ENCODE measurements around the gene SLC51B. TPM values are rescaled to one million over a fixed set of nuclear protein-coding genes. Genes with fewer than 3 reads are reported as not detected.
"Not testable (repeated sequence)": the region's sequence is repeated elsewhere in the genome, so short reads cannot be mapped to it uniquely, and the experiment has no call there.

The SLC51B gene
- total and polyA plus RNA-seq, 2 experiments from 2014 or later: 6.5 to 8.6 TPM

DNA sequence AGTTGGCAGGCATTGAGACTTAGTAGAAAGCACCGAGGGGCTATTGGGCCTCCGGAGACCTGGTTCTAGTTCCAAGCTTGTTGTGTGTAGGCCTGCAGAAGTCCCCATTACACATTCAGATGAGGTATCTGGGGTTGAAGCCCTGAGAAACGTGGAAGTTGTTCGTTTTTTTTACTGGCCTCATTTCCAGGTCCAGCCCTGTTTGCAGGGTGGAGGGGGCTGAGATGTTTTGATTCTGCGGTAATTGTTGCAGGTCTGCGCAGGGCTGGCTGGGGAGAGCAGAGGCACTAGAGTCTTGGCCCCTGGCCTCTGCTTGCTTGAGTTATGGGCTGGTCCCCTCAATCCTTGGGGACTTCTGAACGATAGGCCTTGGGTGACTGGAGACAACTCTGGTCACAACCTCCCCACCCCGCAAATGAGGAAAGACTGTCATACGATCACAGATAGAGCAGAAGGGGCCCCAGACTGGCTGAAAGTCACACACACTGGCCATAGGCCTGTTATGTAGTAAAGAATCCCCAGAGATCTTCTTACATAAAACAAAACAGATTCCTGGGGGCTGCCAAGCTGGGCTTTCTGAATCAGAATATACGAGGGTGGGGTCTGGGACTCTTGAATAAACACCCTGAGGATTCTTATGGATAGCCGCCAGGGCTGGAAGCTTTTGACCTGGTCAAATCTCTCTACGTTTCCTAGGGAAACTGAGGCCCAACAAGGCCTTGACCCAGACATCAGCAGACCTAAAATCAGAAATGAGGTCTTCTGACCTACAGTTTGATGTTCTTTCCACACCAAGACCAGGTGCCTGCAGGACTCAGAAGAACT lies 47.0 kb downstream of the SLC51B start:
- peaks cover 54% of the 10 kb centered on the region for H3K4me1 ChIP-seq (ENCODE audit: insufficient read depth)
- H3K4me2 ChIP-seq: no peak overlapping the region

DNA sequence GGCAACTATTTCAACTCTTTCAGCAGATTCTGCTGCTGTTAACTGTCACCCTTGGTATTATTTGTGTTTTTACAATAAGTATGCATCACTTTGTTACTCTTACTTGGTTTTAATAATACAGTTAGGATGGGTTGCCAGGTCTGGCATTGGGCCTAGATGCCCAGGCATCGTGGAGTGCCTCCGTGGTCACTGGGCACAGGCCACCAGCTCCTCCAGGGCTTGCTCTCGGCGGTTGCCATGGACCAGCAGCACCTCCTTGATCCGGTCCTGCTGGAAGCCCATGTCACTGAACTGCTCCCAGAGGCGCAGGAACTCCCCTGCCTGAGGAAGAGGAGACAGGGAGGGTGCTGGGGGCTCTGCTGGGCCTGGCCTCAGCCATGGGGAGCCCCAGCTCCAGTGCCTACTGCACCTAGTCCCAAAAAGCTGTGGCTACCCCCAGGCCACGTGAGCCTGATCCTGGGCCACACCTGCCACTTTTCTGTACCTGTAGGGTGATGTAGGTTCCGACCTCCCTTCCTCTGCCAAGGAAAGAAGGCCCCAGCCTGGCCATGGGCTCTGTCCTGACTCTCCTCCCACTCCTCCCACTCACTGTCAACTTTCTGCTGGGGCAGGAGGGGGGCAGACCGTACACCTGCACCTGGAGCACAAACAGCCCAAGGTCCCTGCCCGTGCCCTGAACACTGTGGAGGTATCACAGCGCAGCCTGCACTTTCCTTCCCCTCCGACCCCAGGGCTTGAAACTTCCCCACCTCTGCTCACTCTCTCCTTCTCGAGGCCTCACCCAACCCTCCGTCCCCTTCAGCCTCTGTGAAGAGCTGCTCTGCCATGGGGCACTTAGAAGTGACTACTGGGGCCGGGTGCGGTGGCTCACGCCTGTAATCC lies 48.0 kb downstream of the SLC51B start:
- 94% methylated on average over 17 of the region's 17 CpGs for WGBS (ENCODE audit: low lambda C conversion rate, missing lambda C conversion rate)

More for the DNA sequence above, 47.0 kb downstream of the SLC51B start:
- no peaks in the 10 kb centered on the region for H3K9me3 ChIP-seq (ENCODE audit: low read depth)
- H3K27me3 ChIP-seq: no peaks in the 10 kb centered on the region
- H3K4me3 ChIP-seq: no peak overlapping the region
- H4K20me1 ChIP-seq (ENCODE audit: insufficient read depth, poor library complexity, severe bottlenecking): no peaks in the 10 kb centered on the region
- H3K27ac ChIP-seq: peak overlapping the region; percentile 31
- H2AFZ ChIP-seq: no peak overlapping the region
- TF ChIP-seq, protein P1, sequence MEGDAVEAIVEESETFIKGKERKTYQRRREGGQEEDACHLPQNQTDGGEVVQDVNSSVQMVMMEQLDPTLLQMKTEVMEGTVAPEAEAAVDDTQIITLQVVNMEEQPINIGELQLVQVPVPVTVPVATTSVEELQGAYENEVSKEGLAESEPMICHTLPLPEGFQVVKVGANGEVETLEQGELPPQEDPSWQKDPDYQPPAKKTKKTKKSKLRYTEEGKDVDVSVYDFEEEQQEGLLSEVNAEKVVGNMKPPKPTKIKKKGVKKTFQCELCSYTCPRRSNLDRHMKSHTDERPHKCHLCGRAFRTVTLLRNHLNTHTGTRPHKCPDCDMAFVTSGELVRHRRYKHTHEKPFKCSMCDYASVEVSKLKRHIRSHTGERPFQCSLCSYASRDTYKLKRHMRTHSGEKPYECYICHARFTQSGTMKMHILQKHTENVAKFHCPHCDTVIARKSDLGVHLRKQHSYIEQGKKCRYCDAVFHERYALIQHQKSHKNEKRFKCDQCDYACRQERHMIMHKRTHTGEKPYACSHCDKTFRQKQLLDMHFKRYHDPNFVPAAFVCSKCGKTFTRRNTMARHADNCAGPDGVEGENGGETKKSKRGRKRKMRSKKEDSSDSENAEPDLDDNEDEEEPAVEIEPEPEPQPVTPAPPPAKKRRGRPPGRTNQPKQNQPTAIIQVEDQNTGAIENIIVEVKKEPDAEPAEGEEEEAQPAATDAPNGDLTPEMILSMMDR (IDR thresholded peaks at IDR 0.05; ENCODE audit: poor library complexity): no peak
- TF ChIP-seq EZH2phosphoT487 (IDR thresholded peaks at IDR 0.05; ENCODE audit: low read depth, severe bottlenecking, unreplicated experiment): no peak
- TF ChIP-seq EZH2 (IDR thresholded peaks at IDR 0.05; ENCODE audit: borderline replicate concordance): no peak
- H3K9me2 ChIP-seq (replicated peaks; ENCODE audit: insufficient read depth): no peaks in the 10 kb centered on the region
- 83% methylated on average over 12 of the region's 12 CpGs for WGBS (ENCODE audit: low lambda C conversion rate, missing lambda C conversion rate)
- H3K79me2 ChIP-seq: no peaks in the 10 kb centered on the region
- no peak for DNase-seq (ENCODE audit: low spot score)
- no peaks in the 10 kb centered on the region for H3K36me3 ChIP-seq (replicated peaks; ENCODE audit: insufficient read depth, low read depth)

DNA sequence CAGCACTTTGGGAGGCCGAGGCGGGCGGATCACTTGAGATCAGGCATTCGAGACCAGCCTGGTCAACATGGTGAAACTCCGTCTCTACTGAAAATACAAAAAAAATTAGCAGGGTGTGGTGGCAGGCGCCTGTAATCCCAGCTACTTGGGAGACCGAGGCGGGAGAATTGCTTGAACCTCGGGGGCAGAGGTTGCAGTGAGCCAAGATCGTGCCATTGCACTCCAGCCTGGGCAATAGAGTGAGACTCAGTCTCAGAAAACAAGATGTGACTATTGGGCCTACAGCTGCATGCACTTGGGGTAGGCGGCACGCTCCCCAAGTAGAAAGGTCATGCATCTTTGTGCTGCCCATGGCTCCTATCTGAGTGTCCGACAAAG lies 48.6 kb downstream of the SLC51B start:
- WGBS (ENCODE audit: low lambda C conversion rate, missing lambda C conversion rate): 95% methylated on average over 13 of the region's 13 CpGs
- not testable (repeated sequence) for H4K20me1 ChIP-seq (ENCODE audit: insufficient read depth, poor library complexity, severe bottlenecking); H3K4me2 ChIP-seq; DNase-seq (ENCODE audit: low spot score); H3K9me2 ChIP-seq (replicated peaks; ENCODE audit: insufficient read depth); H3K27me3 ChIP-seq; H2AFZ ChIP-seq; H3K79me2 ChIP-seq; H3K4me3 ChIP-seq; H3K9me3 ChIP-seq (ENCODE audit: low read depth); H3K36me3 ChIP-seq (replicated peaks; ENCODE audit: insufficient read depth, low read depth)
- H3K27ac ChIP-seq: peak overlapping the region; percentile 57
- H3K4me1 ChIP-seq (ENCODE audit: insufficient read depth): peaks cover 38% of the 10 kb centered on the region

More for the DNA sequence above, 48.0 kb downstream of the SLC51B start:
- Histone ChIP-seq H3K4me1 (ENCODE audit: insufficient read depth) (peaks cover 44% of the 10 kb centered on the region), H3K9me3 (ENCODE audit: low read depth) (no peaks in the 10 kb centered on the region), H4K20me1 (ENCODE audit: insufficient read depth, poor library complexity, severe bottlenecking) (no peaks in the 10 kb centered on the region), H3K27ac (peak overlapping the region; percentile 31), H3K79me2 (no peaks in the 10 kb centered on the region), H3K27me3 (no peaks in the 10 kb centered on the region), H3K4me2 (no peak overlapping the region), H3K4me3 (no peak overlapping the region), H3K36me3 (replicated peaks; ENCODE audit: insufficient read depth, low read depth) (no peaks in the 10 kb centered on the region), H2AFZ (no peak overlapping the region), H3K9me2 (replicated peaks; ENCODE audit: insufficient read depth) (no peaks in the 10 kb centered on the region)
- TF ChIP-seq EZH2 (IDR thresholded peaks at IDR 0.05; ENCODE audit: borderline replicate concordance) (no peak), EZH2phosphoT487 (IDR thresholded peaks at IDR 0.05; ENCODE audit: low read depth, severe bottlenecking, unreplicated experiment) (no peak)
- TF ChIP-seq, protein P1 (IDR thresholded peaks at IDR 0.05; ENCODE audit: poor library complexity): no peak
- DNase-seq (ENCODE audit: low spot score): no peak

Data from hepatocyte (in vitro differentiated cells).